ENCODE data around the gene MLPH. TPM values are rescaled to one million over a fixed set of nuclear protein-coding genes. Genes with fewer than 3 reads are reported as not detected.

MLPH gene
- total RNA-seq, 4 donors from 2014 or later: 13.3 to 37.9 (median 19.9) TPM

DNA sequence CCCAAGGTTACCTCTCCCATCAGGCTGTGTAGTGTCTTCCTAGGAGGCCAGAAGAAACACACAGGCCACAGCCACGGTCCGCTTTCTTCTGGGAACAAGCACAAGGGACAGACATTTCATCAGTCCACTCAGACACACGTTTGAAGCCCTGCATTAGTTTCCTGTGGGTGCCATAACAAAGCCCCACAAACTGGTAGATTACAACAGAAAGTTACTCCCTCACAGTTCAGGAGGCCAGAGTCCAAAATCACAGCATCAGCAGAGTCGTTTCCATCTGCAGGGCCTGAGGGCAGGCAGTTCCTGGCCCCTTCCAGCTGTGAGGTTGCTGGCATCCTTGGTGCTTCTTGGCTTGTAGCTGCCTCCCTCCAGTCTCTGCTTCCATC is 70.6 kb downstream of the MLPH start:
- intact Hi-C loops (cut with DNase I; ENCODE audit: low total_unique reads): no loop called here
- H3K4me3 ChIP-seq (ENCODE audit: low read depth, poor library complexity, severe bottlenecking): no peak overlapping the region
- DNase-seq (ENCODE audit: low spot score in 2 of 2): no peak
- WGBS, 2 donors: 50 to 66% methylated on average over 4 of the region's 4 CpGs
- TF ChIP-seq, protein P1, sequence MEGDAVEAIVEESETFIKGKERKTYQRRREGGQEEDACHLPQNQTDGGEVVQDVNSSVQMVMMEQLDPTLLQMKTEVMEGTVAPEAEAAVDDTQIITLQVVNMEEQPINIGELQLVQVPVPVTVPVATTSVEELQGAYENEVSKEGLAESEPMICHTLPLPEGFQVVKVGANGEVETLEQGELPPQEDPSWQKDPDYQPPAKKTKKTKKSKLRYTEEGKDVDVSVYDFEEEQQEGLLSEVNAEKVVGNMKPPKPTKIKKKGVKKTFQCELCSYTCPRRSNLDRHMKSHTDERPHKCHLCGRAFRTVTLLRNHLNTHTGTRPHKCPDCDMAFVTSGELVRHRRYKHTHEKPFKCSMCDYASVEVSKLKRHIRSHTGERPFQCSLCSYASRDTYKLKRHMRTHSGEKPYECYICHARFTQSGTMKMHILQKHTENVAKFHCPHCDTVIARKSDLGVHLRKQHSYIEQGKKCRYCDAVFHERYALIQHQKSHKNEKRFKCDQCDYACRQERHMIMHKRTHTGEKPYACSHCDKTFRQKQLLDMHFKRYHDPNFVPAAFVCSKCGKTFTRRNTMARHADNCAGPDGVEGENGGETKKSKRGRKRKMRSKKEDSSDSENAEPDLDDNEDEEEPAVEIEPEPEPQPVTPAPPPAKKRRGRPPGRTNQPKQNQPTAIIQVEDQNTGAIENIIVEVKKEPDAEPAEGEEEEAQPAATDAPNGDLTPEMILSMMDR (IDR thresholded peaks at IDR 0.05): no peak
- TF ChIP-seq POLR2A (IDR thresholded peaks at IDR 0.05): no peak

DNA sequence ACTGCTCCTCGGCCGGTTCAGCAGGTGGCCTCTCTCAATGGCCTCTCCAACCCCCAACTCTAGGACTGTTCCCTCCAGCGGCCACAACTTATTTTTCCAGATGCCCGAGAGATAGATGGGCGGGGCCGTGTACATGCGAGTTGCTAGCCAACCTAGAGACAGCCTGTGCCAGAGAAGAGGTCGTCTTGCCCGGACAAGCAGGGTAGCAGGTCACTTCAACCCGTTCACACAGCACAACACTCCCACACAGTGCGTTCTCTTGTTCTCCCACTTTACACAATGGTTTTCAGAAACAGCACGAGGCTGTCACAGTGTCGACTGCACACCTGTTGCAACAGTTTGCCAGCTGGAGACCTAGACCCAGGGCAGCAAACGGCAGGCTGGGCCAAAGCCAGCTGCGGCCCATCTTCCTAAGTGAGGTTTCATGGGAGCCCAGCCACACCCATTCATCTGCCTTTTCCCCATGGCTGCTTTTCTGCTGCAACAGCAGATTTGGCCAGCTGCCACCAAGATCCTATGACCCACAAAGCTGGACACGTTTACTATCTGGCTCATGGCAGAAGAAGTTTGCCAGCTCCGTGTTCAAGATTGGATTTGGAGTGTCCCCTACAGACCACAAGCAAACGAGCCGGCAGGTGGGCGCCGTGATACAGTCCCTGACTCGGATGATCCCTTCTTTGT is 72.0 kb downstream of the MLPH start:
- no peak for TF ChIP-seq POLR2A (IDR thresholded peaks at IDR 0.05)
- TF ChIP-seq, protein P1 (IDR thresholded peaks at IDR 0.05): no peak
- WGBS, 2 donors: 33 to 41% methylated on average over 22 of the region's 22 CpGs
- DNase-seq (ENCODE audit: low spot score in 2 of 2): peak; percentile 82 to 98
- no peak overlapping the region for H3K4me3 ChIP-seq (ENCODE audit: low read depth, poor library complexity, severe bottlenecking)
- intact Hi-C loops (cut with DNase I; ENCODE audit: low total_unique reads): no loop called here

DNA sequence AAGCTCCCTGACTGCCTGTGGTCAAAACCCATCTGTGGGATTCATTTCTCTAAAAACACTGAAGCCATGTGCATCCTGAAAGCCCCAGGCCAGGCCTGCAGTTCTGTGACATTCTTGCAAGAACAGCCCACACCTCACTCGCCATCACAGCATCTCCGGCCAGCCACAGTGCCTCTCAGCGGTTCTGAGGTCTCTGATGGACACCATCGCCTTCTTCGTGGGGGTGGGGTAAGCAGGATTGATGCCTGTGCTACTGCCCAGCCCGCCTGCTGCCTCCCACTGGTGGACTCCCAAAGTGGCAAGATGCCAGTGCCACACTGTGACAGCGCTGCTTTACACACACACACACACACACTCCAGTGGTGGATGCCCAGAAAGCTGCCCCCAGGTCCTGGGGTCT is 74.2 kb downstream of the MLPH start:
- whole genome bisulfite sequencing, 2 donors: 90 to 93% methylated on average over 7 of the region's 7 CpGs
- no peak for DNase-seq (ENCODE audit: low spot score in 2 of 2)
- intact Hi-C loops (cut with DNase I; ENCODE audit: low total_unique reads): no loop called here
- TF ChIP-seq, protein P1 (IDR thresholded peaks at IDR 0.05): no peak
- no peak for TF ChIP-seq POLR2A (IDR thresholded peaks at IDR 0.05)
- no peak overlapping the region for H3K4me3 ChIP-seq (ENCODE audit: low read depth, poor library complexity, severe bottlenecking)

DNA sequence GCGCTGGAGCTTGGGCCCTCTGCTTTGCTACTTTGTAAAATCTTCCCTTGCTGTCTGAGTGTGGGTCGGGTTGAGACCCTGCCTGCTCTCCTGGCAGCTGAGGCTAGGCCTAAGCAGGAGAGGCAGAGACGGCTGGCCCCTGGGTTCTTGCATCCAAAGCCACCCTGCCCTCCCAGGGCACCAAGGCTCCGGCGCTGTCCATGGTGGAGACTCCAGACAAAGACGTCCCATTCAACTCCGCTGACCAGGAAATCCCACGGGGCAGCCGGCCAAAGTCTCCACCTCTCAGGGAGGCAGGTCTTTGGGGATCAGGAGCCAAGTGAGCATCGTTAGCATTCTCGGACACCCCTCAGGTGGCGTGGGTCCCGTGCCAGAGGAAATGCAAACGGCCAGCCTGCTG is 76.8 kb downstream of the MLPH start:
- no peak for TF ChIP-seq POLR2A (IDR thresholded peaks at IDR 0.05)
- TF ChIP-seq, protein P1 (IDR thresholded peaks at IDR 0.05): no peak

DNA sequence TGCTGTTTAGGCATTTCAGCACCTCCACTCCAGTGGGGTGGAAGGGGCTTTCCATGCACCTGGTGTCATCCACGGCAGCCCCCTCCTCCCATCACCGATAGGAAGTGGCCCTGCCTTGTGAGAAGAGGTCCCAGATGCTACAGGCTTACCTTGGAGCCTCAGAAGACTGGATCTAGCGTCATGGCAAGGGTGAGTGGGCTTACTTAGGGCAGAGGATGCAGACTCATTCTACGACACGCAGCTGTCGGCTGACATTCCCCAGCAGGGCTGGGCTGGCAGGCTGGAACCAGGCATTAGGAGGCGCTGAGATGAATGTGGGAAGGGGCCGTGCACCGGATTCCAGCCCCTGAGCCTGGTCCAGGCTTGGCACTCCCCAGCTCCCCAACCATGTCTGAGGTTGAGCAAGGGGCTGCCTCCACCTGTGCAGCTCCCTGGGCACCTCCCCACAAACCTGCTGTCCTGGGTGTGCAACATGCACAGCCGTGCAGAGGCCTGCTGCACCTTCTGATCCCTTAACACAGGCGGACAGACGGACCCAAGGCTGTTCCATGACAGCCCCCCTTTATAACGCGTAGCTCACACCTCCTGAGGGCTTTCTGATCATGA is 77.6 kb downstream of the MLPH start:
- TF ChIP-seq POLR2A (IDR thresholded peaks at IDR 0.05): no peak
- TF ChIP-seq, protein P1 (IDR thresholded peaks at IDR 0.05): no peak
- DNase-seq (ENCODE audit: low spot score in 2 of 2): no peak
- intact Hi-C loops (cut with DNase I; ENCODE audit: low total_unique reads): no loop called here
- no peak overlapping the region for H3K4me3 ChIP-seq (ENCODE audit: low read depth, poor library complexity, severe bottlenecking)
- 76 to 86% methylated on average over 12 of the region's 14 CpGs for WGBS, 2 donors

More for the DNA sequence above, 76.8 kb downstream of the MLPH start:
- intact Hi-C loops (cut with DNase I; ENCODE audit: low total_unique reads): no loop called here
- no peak for DNase-seq (ENCODE audit: low spot score in 2 of 2)
- WGBS, 2 donors: 31 to 44% methylated on average over 8 to 14 of the region's 14 CpGs
- no peak overlapping the region for H3K4me3 ChIP-seq (ENCODE audit: low read depth, poor library complexity, severe bottlenecking)

Data from lower leg skin (tissue), 4 donors.